ENCODE measurements around the gene VSNL1.

DNA sequence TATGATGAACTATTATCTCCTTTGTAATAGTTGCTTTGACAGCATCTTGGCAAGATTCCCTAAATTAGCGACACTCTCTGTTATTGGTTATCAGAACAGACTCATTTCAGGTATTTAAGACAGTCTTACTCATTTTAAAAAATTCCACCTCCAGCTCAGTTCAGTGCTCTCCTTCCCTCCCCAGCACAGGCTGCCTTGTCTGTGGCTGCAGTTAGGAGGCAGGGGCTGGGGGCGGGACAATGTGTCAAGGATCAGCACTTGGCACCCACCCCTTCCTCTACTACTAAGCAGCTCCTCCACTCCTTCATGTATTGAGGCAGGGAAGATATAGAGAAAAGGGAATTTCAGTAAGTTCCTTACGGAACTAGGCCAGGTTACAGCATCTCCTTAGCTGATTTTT, 85.0 kb downstream of the VSNL1 start:
- no peak for TF ChIP-seq GATA3 (IDR thresholded peaks at IDR 0.05; ENCODE audit: low read depth, low read length)
- no peak for TF ChIP-seq GATA2 (IDR thresholded peaks at IDR 0.05; ENCODE audit: low read depth, low read length)

All from SH-SY5Y (cell line).